Endothelial cell (in vitro differentiated cells): ENCODE results near the gene RTBDN. TPM values are rescaled to one million over a fixed set of nuclear protein-coding genes. Genes with fewer than 3 reads are reported as not detected.
A peak's percentile ranks its signal among the peaks of the same experiment; 100 is the strongest.
"Not testable (repeated sequence)": the region's sequence is repeated elsewhere in the genome, so short reads cannot be mapped to it uniquely, and the experiment has no call there.

Experiments used
- DNase-seq: peaks from one replicate; pipeline ENCODE4 v3.0.0; 2021; ENCODE audit warnings: low spot score
- H3K27ac Mint-ChIP-seq: one replicate; pipeline ENCODE4 v1.8.0; 2021; ENCODE audit warnings: mixed read lengths, inconsistent platforms; ENCODE audit not compliant: unreplicated experiment
- H3K27me3 Mint-ChIP-seq: one replicate; pipeline ENCODE4 v1.8.0; 2021; ENCODE audit warnings: mild to moderate bottlenecking, moderate library complexity, mixed read lengths, inconsistent platforms; ENCODE audit not compliant: unreplicated experiment
- H3K36me3 Mint-ChIP-seq: one replicate; pipeline ENCODE4 v1.8.0; 2021; ENCODE audit warnings: mild to moderate bottlenecking, low read depth, mixed read lengths, inconsistent platforms; ENCODE audit not compliant: unreplicated experiment
- H3K4me1 Mint-ChIP-seq: one replicate; pipeline ENCODE4 v1.8.0; 2021; ENCODE audit warnings: mild to moderate bottlenecking, mixed read lengths, inconsistent platforms; ENCODE audit not compliant: unreplicated experiment
- H3K4me3 Mint-ChIP-seq: one replicate; pipeline ENCODE4 v1.8.0; 2021; ENCODE audit warnings: mild to moderate bottlenecking, mixed read lengths, inconsistent platforms; ENCODE audit not compliant: unreplicated experiment
- H3K9me3 Mint-ChIP-seq: one replicate; pipeline ENCODE4 v1.8.0; 2021; ENCODE audit warnings: mixed read lengths, inconsistent platforms; ENCODE audit not compliant: unreplicated experiment
- CTCF ChIP-seq: fragments of 200-600 bp; sonication (generic); IDR thresholded peaks from one replicate; pipeline ENCODE4 v1.5.0; 2021; ENCODE audit warnings: antibody characterized with exemption; ENCODE audit not compliant: unreplicated experiment
- total RNA-seq: library from RNA; stranded (reverse); fragmentation: NEBNext Ultra II Directional; extraction: Animal tissue kit (Norgen Biotek cat#: 25700); gene quantifications from one replicate; pipeline ENCODE4 v1.2.1, GENCODE V29; 2021; ENCODE audit not compliant: unreplicated experiment

Gene RTBDN
- total RNA-seq, 1 donor from 2014 or later = not detected

- peak within 1 kb of the TSS; percentile 4 for H3K27ac Mint-ChIP-seq
- no peak for TF ChIP-seq CTCF
- peaks cover 12% of the 10 kb centered on the region for H3K4me1 Mint-ChIP-seq
- peaks cover 3% of the 10 kb centered on the region for H3K36me3 Mint-ChIP-seq
- peak within 1 kb of the TSS; percentile 92 for H3K4me3 Mint-ChIP-seq
- H3K27me3 Mint-ChIP-seq = peaks cover 16% of the 10 kb centered on the region
- DNase-seq = peak; percentile 69
- H3K9me3 Mint-ChIP-seq = no peaks in the 10 kb centered on the region
Observed at GRCh38 chr19:12801466-12802266, 32.7 kb downstream of the RTBDN start, which contains the start of the genes PRDX2 and THSD8. TSS of gene PRDX2 (minus strand) at chr19:12801800. CDS start at chr19:12801261, 539 bp downstream. TSS of gene THSD8 (plus strand) at chr19:12802069. CDS start at chr19:12802072, 3 bp downstream.

- Mint-ChIP-seq H3K27me3 (peaks cover 19% of the 10 kb centered on the region), H3K36me3 (peaks cover 3% of the 10 kb centered on the region), H3K4me1 (peaks cover 14% of the 10 kb centered on the region), H3K27ac (no peak overlapping the region), H3K9me3 (no peaks in the 10 kb centered on the region), H3K4me3 (peak overlapping the region; percentile 92)
- DNase-seq = peak; percentile 16
- no peak for TF ChIP-seq CTCF
Observed at GRCh38 chr19:12800923-12801465, 33.4 kb downstream of the RTBDN start.

- Mint-ChIP-seq H3K4me1 (peaks cover 14% of the 10 kb centered on the region), H3K4me3 (peak overlapping the region; percentile 92), H3K9me3 (no peaks in the 10 kb centered on the region), H3K36me3 (peaks cover 3% of the 10 kb centered on the region), H3K27ac (no peak overlapping the region), H3K27me3 (peaks cover 17% of the 10 kb centered on the region)
- no peak for TF ChIP-seq CTCF
- DNase-seq = no peak
Observed at GRCh38 chr19:12800466-12800770, 34.0 kb downstream of the RTBDN start.

DNA sequence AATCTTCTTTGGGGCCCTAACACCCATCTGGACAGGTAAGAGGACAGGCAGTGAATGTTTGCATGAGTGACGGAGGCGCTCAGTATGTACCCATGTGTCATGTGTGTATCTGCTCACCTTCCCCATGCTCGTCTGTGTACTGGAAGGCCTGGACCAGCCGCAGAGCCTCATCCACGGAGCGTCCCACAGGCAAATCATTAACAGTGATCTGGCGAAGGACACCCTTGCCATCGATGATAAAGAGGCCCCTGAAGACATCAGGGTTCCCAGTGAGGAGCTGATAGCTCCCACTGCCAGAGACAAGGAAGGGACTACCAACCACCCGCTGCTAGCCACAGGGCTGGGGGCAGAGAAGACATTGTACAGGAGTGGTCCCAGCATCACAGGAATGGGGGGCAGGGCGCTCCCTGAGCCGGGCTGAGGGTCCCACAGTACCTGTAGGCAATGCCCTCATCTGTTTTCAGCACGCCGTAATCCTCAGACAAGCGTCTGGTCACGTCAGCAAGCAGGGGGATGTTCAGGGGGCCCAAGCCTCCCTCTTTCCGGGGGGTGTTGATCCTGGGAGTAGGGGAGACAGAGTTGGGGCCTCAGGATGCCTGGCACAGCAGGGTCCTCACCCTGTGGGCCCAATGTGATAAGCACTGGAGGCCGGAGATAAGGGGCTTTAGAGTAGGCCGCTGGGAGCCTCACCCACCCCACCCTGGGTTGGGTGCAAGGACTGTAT is 34.5 kb downstream of the RTBDN start:
- peaks cover 3% of the 10 kb centered on the region for H3K36me3 Mint-ChIP-seq
- H3K9me3 Mint-ChIP-seq = no peaks in the 10 kb centered on the region
- peak overlapping the region; percentile 92 for H3K4me3 Mint-ChIP-seq
- no peak overlapping the region for H3K27ac Mint-ChIP-seq
- H3K27me3 Mint-ChIP-seq = peaks cover 15% of the 10 kb centered on the region
- no peak for DNase-seq
- peaks cover 14% of the 10 kb centered on the region for H3K4me1 Mint-ChIP-seq
- no peak for TF ChIP-seq CTCF

GRCh38 chr19:12797607-12798006 is 36.8 kb downstream of the RTBDN start:
- DNase-seq, H3K36me3 Mint-ChIP-seq, H3K27ac Mint-ChIP-seq, H3K4me3 Mint-ChIP-seq, H3K9me3 Mint-ChIP-seq: not testable (repeated sequence)
- H3K27me3 Mint-ChIP-seq = peaks cover 24% of the 10 kb centered on the region
- peaks cover 18% of the 10 kb centered on the region for H3K4me1 Mint-ChIP-seq
